ENCODE data around the gene MGRN1.

DNA sequence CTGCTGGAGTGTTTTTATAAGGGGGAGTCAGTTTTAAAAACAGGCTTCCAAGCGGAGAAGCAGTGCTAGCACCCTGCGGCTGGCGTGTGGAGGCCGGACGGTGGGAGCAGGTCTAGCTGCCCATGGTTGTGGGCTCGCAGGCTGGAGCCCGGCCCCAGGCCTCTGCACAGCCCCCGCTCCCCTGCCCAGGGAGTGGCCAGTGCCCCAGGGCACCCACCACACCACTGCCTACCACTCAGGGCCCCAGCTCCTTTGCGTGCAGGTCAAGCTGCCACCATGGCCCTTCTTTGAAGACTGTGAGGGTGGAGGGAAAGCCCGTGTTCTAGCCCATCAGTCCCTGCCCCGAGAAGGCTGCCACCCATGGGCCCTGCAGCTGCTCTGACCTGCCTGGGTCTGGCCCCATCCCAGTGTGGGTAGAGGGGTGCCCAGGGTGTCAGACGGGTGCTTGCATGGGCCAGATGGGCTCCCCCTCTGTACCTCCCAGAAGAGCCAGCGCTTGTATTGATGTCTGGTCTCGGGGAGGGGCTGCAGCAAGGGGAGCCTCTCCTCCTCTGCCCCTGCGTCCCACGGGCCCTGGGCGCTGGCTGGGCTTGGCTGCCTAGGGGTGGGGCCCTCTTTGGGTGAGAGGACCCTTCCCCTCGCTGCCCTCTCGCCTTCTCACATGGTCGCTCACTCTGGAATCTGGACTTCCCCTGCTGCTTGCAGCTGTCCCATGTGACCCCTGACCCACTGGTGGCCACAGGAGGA lies 67.2 kb downstream of the MGRN1 start:
- no peak for TF ChIP-seq POLR2AphosphoS5 (IDR thresholded peaks at IDR 0.05; ENCODE audit: borderline replicate concordance, low read depth, low read length)
- no peak for TF ChIP-seq EZH2 (IDR thresholded peaks at IDR 0.05)
